ENCODE measurements around the gene TENM4. TPM values are rescaled to one million over a fixed set of nuclear protein-coding genes. Genes with fewer than 3 reads are reported as not detected.

TENM4 gene
- total and polyA plus RNA-seq, 2 of the 8 experiments (the other 6 are each of a cell fraction or from before 2014, with no cell fraction given) = 3.5 to 7.2 TPM

DNA sequence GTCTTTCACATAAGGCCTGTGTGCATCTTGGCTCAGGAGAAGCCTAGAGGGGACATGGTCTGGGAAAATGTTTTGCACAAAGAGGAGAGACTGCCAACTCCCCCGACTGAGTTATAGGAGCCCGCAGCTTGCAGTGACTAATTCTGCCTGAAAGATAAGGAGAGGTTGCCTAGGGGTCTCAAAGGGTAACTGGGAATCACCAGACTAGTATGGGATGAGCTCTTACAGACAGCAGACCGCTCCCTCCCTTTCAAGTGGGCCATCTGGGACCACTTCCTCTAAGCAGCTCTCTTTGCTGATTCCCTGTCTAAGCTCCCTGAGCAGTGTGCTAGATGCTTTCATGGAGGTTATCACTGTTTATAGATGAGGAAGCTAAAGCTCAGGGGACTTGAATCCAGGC, 105.1 kb downstream of the TENM4 start (continued):
- TF ChIP-seq, protein P1, sequence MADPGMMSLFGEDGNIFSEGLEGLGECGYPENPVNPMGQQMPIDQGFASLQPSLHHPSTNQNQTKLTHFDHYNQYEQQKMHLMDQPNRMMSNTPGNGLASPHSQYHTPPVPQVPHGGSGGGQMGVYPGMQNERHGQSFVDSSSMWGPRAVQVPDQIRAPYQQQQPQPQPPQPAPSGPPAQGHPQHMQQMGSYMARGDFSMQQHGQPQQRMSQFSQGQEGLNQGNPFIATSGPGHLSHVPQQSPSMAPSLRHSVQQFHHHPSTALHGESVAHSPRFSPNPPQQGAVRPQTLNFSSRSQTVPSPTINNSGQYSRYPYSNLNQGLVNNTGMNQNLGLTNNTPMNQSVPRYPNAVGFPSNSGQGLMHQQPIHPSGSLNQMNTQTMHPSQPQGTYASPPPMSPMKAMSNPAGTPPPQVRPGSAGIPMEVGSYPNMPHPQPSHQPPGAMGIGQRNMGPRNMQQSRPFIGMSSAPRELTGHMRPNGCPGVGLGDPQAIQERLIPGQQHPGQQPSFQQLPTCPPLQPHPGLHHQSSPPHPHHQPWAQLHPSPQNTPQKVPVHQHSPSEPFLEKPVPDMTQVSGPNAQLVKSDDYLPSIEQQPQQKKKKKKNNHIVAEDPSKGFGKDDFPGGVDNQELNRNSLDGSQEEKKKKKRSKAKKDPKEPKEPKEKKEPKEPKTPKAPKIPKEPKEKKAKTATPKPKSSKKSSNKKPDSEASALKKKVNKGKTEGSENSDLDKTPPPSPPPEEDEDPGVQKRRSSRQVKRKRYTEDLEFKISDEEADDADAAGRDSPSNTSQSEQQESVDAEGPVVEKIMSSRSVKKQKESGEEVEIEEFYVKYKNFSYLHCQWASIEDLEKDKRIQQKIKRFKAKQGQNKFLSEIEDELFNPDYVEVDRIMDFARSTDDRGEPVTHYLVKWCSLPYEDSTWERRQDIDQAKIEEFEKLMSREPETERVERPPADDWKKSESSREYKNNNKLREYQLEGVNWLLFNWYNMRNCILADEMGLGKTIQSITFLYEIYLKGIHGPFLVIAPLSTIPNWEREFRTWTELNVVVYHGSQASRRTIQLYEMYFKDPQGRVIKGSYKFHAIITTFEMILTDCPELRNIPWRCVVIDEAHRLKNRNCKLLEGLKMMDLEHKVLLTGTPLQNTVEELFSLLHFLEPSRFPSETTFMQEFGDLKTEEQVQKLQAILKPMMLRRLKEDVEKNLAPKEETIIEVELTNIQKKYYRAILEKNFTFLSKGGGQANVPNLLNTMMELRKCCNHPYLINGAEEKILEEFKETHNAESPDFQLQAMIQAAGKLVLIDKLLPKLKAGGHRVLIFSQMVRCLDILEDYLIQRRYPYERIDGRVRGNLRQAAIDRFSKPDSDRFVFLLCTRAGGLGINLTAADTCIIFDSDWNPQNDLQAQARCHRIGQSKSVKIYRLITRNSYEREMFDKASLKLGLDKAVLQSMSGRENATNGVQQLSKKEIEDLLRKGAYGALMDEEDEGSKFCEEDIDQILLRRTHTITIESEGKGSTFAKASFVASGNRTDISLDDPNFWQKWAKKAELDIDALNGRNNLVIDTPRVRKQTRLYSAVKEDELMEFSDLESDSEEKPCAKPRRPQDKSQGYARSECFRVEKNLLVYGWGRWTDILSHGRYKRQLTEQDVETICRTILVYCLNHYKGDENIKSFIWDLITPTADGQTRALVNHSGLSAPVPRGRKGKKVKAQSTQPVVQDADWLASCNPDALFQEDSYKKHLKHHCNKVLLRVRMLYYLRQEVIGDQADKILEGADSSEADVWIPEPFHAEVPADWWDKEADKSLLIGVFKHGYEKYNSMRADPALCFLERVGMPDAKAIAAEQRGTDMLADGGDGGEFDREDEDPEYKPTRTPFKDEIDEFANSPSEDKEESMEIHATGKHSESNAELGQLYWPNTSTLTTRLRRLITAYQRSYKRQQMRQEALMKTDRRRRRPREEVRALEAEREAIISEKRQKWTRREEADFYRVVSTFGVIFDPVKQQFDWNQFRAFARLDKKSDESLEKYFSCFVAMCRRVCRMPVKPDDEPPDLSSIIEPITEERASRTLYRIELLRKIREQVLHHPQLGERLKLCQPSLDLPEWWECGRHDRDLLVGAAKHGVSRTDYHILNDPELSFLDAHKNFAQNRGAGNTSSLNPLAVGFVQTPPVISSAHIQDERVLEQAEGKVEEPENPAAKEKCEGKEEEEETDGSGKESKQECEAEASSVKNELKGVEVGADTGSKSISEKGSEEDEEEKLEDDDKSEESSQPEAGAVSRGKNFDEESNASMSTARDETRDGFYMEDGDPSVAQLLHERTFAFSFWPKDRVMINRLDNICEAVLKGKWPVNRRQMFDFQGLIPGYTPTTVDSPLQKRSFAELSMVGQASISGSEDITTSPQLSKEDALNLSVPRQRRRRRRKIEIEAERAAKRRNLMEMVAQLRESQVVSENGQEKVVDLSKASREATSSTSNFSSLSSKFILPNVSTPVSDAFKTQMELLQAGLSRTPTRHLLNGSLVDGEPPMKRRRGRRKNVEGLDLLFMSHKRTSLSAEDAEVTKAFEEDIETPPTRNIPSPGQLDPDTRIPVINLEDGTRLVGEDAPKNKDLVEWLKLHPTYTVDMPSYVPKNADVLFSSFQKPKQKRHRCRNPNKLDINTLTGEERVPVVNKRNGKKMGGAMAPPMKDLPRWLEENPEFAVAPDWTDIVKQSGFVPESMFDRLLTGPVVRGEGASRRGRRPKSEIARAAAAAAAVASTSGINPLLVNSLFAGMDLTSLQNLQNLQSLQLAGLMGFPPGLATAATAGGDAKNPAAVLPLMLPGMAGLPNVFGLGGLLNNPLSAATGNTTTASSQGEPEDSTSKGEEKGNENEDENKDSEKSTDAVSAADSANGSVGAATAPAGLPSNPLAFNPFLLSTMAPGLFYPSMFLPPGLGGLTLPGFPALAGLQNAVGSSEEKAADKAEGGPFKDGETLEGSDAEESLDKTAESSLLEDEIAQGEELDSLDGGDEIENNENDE (IDR thresholded peaks at IDR 0.05; ENCODE audit: insufficient replicate concordance, low read length) = no peak
- TF ChIP-seq SRF (IDR thresholded peaks at IDR 0.05; ENCODE audit: low read depth, low read length) = no peak
- no peak for TF ChIP-seq BCL11A (IDR thresholded peaks at IDR 0.05; ENCODE audit: low read depth in 2 of 2, low read length in 2 of 2)
